ENCODE results near the gene ADARB1.

Gene ADARB1

GRCh38 chr21:45219517-45219916 is 145.1 kb downstream of the ADARB1 start:
- no peak for TF ChIP-seq ARNT (IDR thresholded peaks at IDR 0.05)
- TF ChIP-seq HDGF (IDR thresholded peaks at IDR 0.05; ENCODE audit: borderline replicate concordance) = no peak
- no peak for TF ChIP-seq FOXK2 (IDR thresholded peaks at IDR 0.05)
- no peak for TF ChIP-seq TARDBP (IDR thresholded peaks at IDR 0.05)
- ChIA-PET CTCF (no interaction called here), POLR2A (no interaction called here)
- no peak for DNase-seq (ENCODE audit: extremely low spot score)

DNA sequence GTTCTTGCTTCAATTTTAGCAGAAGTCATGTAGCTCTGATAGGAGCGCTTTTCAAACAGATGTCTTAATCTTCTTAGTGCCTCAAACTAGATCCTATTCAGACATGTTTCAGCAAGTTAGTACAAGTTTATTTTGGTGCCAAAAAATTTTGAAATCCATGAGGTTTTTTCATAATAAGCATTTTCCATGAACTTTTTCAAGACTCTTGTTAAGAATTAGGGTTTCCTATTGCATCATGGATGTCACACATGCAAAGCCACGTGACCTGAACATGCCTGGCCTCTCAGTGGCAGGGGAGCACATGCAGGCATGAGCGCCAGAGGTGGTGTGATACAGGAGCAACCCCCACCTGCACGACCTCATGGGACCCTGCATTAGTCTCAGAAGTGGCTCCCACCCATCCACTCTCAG is 145.7 kb downstream of the ADARB1 start:
- ChIA-PET CTCF (interaction anchor here (0.6 kb wide), 1 partner anchor 82 kb away, joined by 3 read pairs; no protein-coding TSS in a partner anchor), POLR2A (no interaction called here)
- DNase-seq (ENCODE audit: extremely low spot score) = no peak
- TF ChIP-seq HDGF (IDR thresholded peaks at IDR 0.05; ENCODE audit: borderline replicate concordance) = no peak
- no peak for TF ChIP-seq NFRKB (IDR thresholded peaks at IDR 0.05)
- no peak for TF ChIP-seq LEF1 (IDR thresholded peaks at IDR 0.05; ENCODE audit: borderline replicate concordance)
- no peak for TF ChIP-seq FOXA1 (IDR thresholded peaks at IDR 0.05)
- no peak for TF ChIP-seq ARNT (IDR thresholded peaks at IDR 0.05)
- no peak for TF ChIP-seq ZNF384 (IDR thresholded peaks at IDR 0.05)
- no peak for TF ChIP-seq CTBP1 (IDR thresholded peaks at IDR 0.05; ENCODE audit: borderline replicate concordance)
- no peak for TF ChIP-seq FOXK2 (IDR thresholded peaks at IDR 0.05)
- no peak for TF ChIP-seq ELF4 (IDR thresholded peaks at IDR 0.05)
- no peak for TF ChIP-seq BHLHE40 (IDR thresholded peaks at IDR 0.05; ENCODE audit: borderline replicate concordance)
- TF ChIP-seq TARDBP (IDR thresholded peaks at IDR 0.05) = no peak
- no peak for TF ChIP-seq PKNOX1 (IDR thresholded peaks at IDR 0.05)
- TF ChIP-seq L3MBTL2 (conservative IDR thresholded peaks at IDR 0.05) = no peak
- TF ChIP-seq SUZ12 (IDR thresholded peaks at IDR 0.05) = no peak
- no peak for TF ChIP-seq FOXM1 (IDR thresholded peaks at IDR 0.05; ENCODE audit: borderline replicate concordance)
- TF ChIP-seq SP1 (IDR thresholded peaks at IDR 0.05) = no peak

GRCh38 chr21:45220714-45221490 is 146.5 kb downstream of the ADARB1 start:
- CTCF ChIA-PET = no interaction called here
- POLR2A ChIA-PET = interaction anchor here (1.4 kb wide), 1 partner anchor 10 kb away, joined by 4 read pairs; no protein-coding TSS in a partner anchor
- TF ChIP-seq SP1 (IDR thresholded peaks at IDR 0.05) (no peak), L3MBTL2 (conservative IDR thresholded peaks at IDR 0.05) (no peak), SUZ12 (IDR thresholded peaks at IDR 0.05) (no peak), ELF4 (IDR thresholded peaks at IDR 0.05) (no peak), NFRKB (IDR thresholded peaks at IDR 0.05) (no peak), CTBP1 (IDR thresholded peaks at IDR 0.05; ENCODE audit: borderline replicate concordance) (no peak), PKNOX1 (IDR thresholded peaks at IDR 0.05) (no peak), HDGF (IDR thresholded peaks at IDR 0.05; ENCODE audit: borderline replicate concordance) (no peak), TARDBP (IDR thresholded peaks at IDR 0.05) (no peak)
- DNase-seq (ENCODE audit: extremely low spot score) = no peak

GRCh38 chr21:45222001-45222400 is 147.6 kb downstream of the ADARB1 start:
- POLR2A ChIA-PET = interaction anchor here (1.4 kb wide), 1 partner anchor 11 kb away, joined by 4 read pairs; no protein-coding TSS in a partner anchor
- CTCF ChIA-PET = no interaction called here
- TF ChIP-seq CTBP1 (IDR thresholded peaks at IDR 0.05; ENCODE audit: borderline replicate concordance) (no peak), ZNF384 (IDR thresholded peaks at IDR 0.05) (no peak), HDGF (IDR thresholded peaks at IDR 0.05; ENCODE audit: borderline replicate concordance) (no peak), SP1 (IDR thresholded peaks at IDR 0.05) (no peak), FOXA1 (IDR thresholded peaks at IDR 0.05) (no peak), SUZ12 (IDR thresholded peaks at IDR 0.05) (no peak), L3MBTL2 (conservative IDR thresholded peaks at IDR 0.05) (no peak), FOXM1 (IDR thresholded peaks at IDR 0.05; ENCODE audit: borderline replicate concordance) (no peak), BHLHE40 (IDR thresholded peaks at IDR 0.05; ENCODE audit: borderline replicate concordance) (no peak), TARDBP (IDR thresholded peaks at IDR 0.05) (no peak), ELF4 (IDR thresholded peaks at IDR 0.05) (no peak), FOXK2 (IDR thresholded peaks at IDR 0.05) (no peak), PKNOX1 (IDR thresholded peaks at IDR 0.05) (no peak), NFRKB (IDR thresholded peaks at IDR 0.05) (no peak), ARNT (IDR thresholded peaks at IDR 0.05) (no peak), LEF1 (IDR thresholded peaks at IDR 0.05; ENCODE audit: borderline replicate concordance) (no peak)
- no peak for DNase-seq (ENCODE audit: extremely low spot score)

GRCh38 chr21:45223236-45224185 is 149.1 kb downstream of the ADARB1 start:
- POLR2A ChIA-PET = no interaction called here
- no peak for DNase-seq (ENCODE audit: extremely low spot score)
- no peak for TF ChIP-seq ARNT (IDR thresholded peaks at IDR 0.05)
- TF ChIP-seq L3MBTL2 (conservative IDR thresholded peaks at IDR 0.05) = no peak
- no peak for TF ChIP-seq FOXA1 (IDR thresholded peaks at IDR 0.05)
- no peak for TF ChIP-seq LEF1 (IDR thresholded peaks at IDR 0.05; ENCODE audit: borderline replicate concordance)
- no peak for TF ChIP-seq NFRKB (IDR thresholded peaks at IDR 0.05)
- TF ChIP-seq CTBP1 (IDR thresholded peaks at IDR 0.05; ENCODE audit: borderline replicate concordance) = no peak
- TF ChIP-seq BHLHE40 (IDR thresholded peaks at IDR 0.05; ENCODE audit: borderline replicate concordance) = no peak
- no peak for TF ChIP-seq PKNOX1 (IDR thresholded peaks at IDR 0.05)
- no peak for TF ChIP-seq SUZ12 (IDR thresholded peaks at IDR 0.05)
- TF ChIP-seq FOXM1 (IDR thresholded peaks at IDR 0.05; ENCODE audit: borderline replicate concordance) = no peak
- no peak for TF ChIP-seq ELF4 (IDR thresholded peaks at IDR 0.05)
- CTCF ChIA-PET = no interaction called here

All from HEK293T (cell line).